Measurements from ENCODE around the gene KCNK1. TPM values are rescaled to one million over a fixed set of nuclear protein-coding genes. Genes with fewer than 3 reads are reported as not detected.

Gene KCNK1
- total RNA-seq, 1 donor from 2014 or later, result not detected

- H3K27ac Mint-ChIP-seq (ENCODE audit: unreplicated experiment), result no peak overlapping the region
- peaks cover 7% of the 10 kb centered on the region for H3K9me3 Mint-ChIP-seq (ENCODE audit: unreplicated experiment)
- no peak overlapping the region for H3K4me3 Mint-ChIP-seq (ENCODE audit: unreplicated experiment)
- no peak for TF ChIP-seq CTCF (IDR thresholded peaks at IDR 0.05)
- no peaks in the 10 kb centered on the region for H3K36me3 Mint-ChIP-seq (ENCODE audit: unreplicated experiment)
- no peaks in the 10 kb centered on the region for H3K4me1 Mint-ChIP-seq (ENCODE audit: unreplicated experiment)
- no peaks in the 10 kb centered on the region for H3K27me3 Mint-ChIP-seq (ENCODE audit: unreplicated experiment)
- DNase-seq (ENCODE audit: extremely low spot score, unreplicated experiment), result no peak
Observed at GRCh38 chr1:233570706-233571105, 43.2 kb upstream of the KCNK1 start.

- Mint-ChIP-seq H3K27ac (ENCODE audit: unreplicated experiment) (no peak overlapping the region), H3K4me3 (ENCODE audit: unreplicated experiment) (no peak overlapping the region), H3K4me1 (ENCODE audit: unreplicated experiment) (no peaks in the 10 kb centered on the region)
Observed at GRCh38 chr1:233572896-233573295, 41.0 kb upstream of the KCNK1 start.

GRCh38 chr1:233575450-233575849, 38.5 kb upstream of the KCNK1 start:
- Mint-ChIP-seq H3K9me3 (ENCODE audit: unreplicated experiment) (peaks cover 6% of the 10 kb centered on the region), H3K27ac (ENCODE audit: unreplicated experiment) (no peak overlapping the region), H3K36me3 (ENCODE audit: unreplicated experiment) (no peaks in the 10 kb centered on the region), H3K4me3 (ENCODE audit: unreplicated experiment) (no peak overlapping the region), H3K27me3 (ENCODE audit: unreplicated experiment) (no peaks in the 10 kb centered on the region), H3K4me1 (ENCODE audit: unreplicated experiment) (no peaks in the 10 kb centered on the region)
- no peak for TF ChIP-seq CTCF (IDR thresholded peaks at IDR 0.05)
- DNase-seq (ENCODE audit: extremely low spot score, unreplicated experiment), result no peak

More at GRCh38 chr1:233572896-233573295, 41.0 kb upstream of the KCNK1 start:
- Mint-ChIP-seq H3K27me3 (ENCODE audit: unreplicated experiment) (no peaks in the 10 kb centered on the region), H3K36me3 (ENCODE audit: unreplicated experiment) (no peaks in the 10 kb centered on the region), H3K9me3 (ENCODE audit: unreplicated experiment) (no peaks in the 10 kb centered on the region)
- DNase-seq (ENCODE audit: extremely low spot score, unreplicated experiment), result no peak
- TF ChIP-seq CTCF (IDR thresholded peaks at IDR 0.05), result no peak

GRCh38 chr1:233582439-233582838, 31.5 kb upstream of the KCNK1 start:
- no peak for TF ChIP-seq CTCF (IDR thresholded peaks at IDR 0.05)
- H3K27ac Mint-ChIP-seq (ENCODE audit: unreplicated experiment), result no peak overlapping the region
- peaks cover 10% of the 10 kb centered on the region for H3K9me3 Mint-ChIP-seq (ENCODE audit: unreplicated experiment)
- H3K36me3 Mint-ChIP-seq (ENCODE audit: unreplicated experiment), result no peaks in the 10 kb centered on the region
- no peaks in the 10 kb centered on the region for H3K27me3 Mint-ChIP-seq (ENCODE audit: unreplicated experiment)
- no peak for DNase-seq (ENCODE audit: extremely low spot score, unreplicated experiment)
- H3K4me1 Mint-ChIP-seq (ENCODE audit: unreplicated experiment), result no peaks in the 10 kb centered on the region
- no peak overlapping the region for H3K4me3 Mint-ChIP-seq (ENCODE audit: unreplicated experiment)

- Mint-ChIP-seq H3K4me3 (ENCODE audit: unreplicated experiment) (no peak overlapping the region), H3K27me3 (ENCODE audit: unreplicated experiment) (no peaks in the 10 kb centered on the region), H3K36me3 (ENCODE audit: unreplicated experiment) (no peaks in the 10 kb centered on the region), H3K27ac (ENCODE audit: unreplicated experiment) (no peak overlapping the region), H3K4me1 (ENCODE audit: unreplicated experiment) (no peaks in the 10 kb centered on the region), H3K9me3 (ENCODE audit: unreplicated experiment) (peaks cover 6% of the 10 kb centered on the region)
- no peak for DNase-seq (ENCODE audit: extremely low spot score, unreplicated experiment)
- no peak for TF ChIP-seq CTCF (IDR thresholded peaks at IDR 0.05)
Observed at GRCh38 chr1:233584376-233584775, 29.5 kb upstream of the KCNK1 start.
